GM18507 (cell line): ENCODE measurements around the gene DAB2IP.
"Not testable (repeated sequence)": the region's sequence is repeated elsewhere in the genome, so short reads cannot be mapped to it uniquely, and the experiment has no call there.

Experiments
- DNase-seq: peaks from one replicate; pipeline ENCODE4 v3.0.0; 2011; ENCODE audit warnings: low read depth; ENCODE audit not compliant: insufficient read length; ENCODE audit errors: extremely low spot score
- FAIRE-seq: peaks from 2 replicates; lab custom pipeline; 2011; peaks lifted over from hg19 to GRCh38; lab: Jason Lieb, UNC

The DAB2IP gene

DNA sequence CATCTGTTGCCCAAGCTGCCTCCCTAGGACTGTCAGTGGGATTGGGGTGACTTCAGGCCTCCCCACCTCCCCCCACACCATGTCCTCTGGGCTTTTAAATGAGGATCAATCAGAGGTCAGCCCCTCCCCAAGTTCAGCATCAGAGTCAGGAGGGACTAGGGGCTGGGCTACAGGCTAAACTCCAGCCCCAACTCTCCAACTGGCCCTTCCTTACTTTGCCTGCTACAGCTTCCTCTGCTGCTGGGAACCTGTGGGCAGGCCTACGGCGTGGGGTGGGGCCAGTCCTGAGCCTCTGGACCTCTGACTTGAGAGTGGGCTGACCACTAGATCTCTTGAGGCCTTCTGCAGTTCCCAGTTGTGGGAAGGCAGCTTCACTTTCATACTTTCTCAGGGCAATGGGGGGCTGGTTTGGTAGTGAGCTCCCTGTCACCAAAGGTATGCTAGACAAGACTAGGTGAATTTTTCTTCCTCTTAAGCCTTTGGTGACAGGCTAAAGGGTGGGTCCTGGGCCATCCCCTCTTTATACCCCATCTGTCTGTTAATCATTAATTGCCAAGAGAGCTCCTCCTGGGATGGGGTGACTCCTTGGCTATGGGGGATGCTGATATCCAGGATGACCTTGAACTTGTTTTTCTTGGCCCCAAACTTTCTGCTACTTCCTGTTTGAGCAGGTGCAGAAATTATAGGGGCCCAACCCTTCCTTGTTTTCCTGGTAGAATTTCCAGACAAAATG, 10.8 kb upstream of the DAB2IP start:
- FAIRE-seq (no peak), DNase-seq (no peak)

GRCh38 chr9:121641224-121641611, 10.2 kb upstream of the DAB2IP start:
- no peak for DNase-seq
- no peak for FAIRE-seq

DNA sequence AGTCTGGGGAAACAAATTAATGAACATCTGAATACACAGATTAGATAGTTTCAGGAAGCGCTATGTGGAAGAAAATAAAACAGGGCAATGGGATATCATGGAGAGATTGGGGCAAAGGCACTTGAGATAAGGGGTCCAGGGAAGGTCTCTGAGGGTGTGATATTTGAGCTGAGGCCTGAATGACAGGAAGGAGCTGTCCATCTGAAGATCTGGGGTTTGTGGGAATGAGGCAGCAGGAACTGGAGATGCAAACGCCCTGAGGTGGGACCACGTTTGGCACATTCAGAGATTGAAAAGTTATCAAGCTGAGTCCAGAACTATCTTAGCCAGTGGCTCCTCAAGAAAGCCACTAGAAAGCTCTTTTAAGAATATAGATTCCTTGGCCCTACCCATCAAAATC, 8.7 kb upstream of the DAB2IP start:
- DNase-seq (no peak), FAIRE-seq (no peak)

DNA sequence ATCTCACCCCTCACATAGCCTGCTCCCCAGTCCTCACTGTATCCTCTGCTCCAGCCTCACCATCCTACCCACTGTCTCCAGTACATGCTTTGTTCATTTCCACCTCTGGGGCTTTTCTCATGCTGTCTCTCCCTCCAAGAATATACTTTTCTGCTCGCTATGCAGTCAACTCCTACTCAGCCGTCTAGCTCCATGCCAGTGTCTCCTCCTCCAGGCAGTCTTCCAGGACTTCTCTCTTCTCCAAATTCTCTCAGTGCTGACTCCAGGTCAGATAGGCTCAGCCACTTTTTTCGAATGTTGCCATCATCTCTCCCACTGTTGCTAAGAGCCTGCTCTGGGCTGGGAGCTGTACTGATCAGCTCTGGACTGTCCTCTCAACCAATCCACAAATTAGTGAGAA, 8.0 kb upstream of the DAB2IP start:
- FAIRE-seq (no peak), DNase-seq (no peak)

- not testable (repeated sequence) for FAIRE-seq, DNase-seq
Measured at GRCh38 chr9:121644040-121644439, 7.4 kb upstream of the DAB2IP start.

- DNase-seq (no peak), FAIRE-seq (no peak)
Measured at GRCh38 chr9:121645003-121645402, 6.4 kb upstream of the DAB2IP start.

DNA sequence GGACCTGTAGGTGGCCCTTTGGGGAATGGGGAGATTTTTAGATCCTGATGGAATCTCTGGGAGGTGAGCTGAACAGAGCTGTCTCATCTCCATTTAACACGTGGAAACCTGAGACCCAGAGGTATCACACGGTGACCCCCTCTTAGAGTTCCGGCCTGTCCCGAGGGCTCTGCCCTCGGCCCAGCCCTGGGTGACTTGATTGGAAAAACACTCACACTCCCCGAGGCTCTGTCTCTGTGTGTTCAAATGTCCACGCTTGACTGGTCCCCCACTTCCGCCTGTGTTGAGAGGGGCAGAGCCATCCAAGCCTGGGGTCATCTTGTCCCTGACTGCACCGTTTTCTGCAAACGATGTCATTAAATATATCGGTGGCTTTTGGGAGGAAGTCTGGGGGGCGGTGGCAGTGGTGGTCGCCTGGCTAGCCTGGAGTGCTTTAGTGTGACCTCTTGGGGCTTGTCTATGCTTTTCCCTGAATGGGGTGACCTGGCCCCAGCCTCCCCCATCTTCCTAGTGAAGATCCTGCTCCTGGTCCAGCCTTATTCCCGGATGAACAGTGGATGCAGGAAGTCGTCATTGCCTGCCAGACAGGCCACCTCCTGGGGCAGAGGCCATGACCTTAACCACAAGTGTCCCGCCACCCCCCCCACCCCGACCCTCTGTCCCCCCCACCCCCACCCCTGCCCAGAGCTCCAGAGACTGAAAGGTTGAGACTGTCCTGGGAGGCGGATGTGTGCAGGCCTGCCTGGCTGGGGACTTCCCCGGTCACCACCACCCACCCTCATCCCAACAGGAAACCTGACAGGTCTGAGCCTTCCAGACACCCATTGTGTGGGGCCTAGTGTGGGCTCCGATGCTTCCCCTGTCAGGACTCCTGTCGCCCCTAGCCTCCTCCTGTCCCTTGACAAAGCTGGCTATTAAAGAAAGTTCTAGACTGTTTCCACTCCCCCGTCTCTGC, 5.3 kb upstream of the DAB2IP start:
- DNase-seq (no peak), FAIRE-seq (no peak)

DNA sequence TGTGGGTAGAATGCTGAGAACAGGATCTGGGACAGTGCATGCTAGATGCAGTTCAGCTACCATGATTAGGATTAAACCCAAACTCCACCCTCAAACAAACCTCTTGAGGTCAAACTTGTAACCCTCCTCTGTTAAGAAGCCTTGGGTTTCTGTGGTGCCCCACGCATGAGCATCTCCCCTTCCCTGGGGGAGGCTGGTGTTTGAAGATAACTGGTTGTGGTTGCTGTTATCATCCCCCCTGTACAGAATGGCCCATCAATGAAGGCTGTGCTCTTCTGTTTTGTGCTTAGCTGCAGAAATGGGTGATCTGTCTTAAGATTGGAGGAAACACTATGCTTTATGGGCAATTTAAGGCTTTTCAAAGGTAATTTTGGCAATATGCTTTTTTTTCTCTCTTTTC, 4.4 kb upstream of the DAB2IP start:
- DNase-seq (no peak), FAIRE-seq (no peak)

GRCh38 chr9:121648172-121648571, 3.3 kb upstream of the DAB2IP start:
- FAIRE-seq (no peak), DNase-seq (no peak)

GRCh38 chr9:121648799-121649198, 2.6 kb upstream of the DAB2IP start:
- no peak for FAIRE-seq
- DNase-seq: no peak

GRCh38 chr9:121649476-121650216, 1.8 kb upstream of the DAB2IP start:
- FAIRE-seq (no peak), DNase-seq (no peak)

- FAIRE-seq: no peak
Measured at GRCh38 chr9:121650217-121651007, 1.0 kb upstream of the DAB2IP start.

GRCh38 chr9:121651008-121651294, 483 bp upstream of the DAB2IP start:
- DNase-seq (no peak), FAIRE-seq (no peak)

More at GRCh38 chr9:121650217-121651007, 1.0 kb upstream of the DAB2IP start:
- DNase-seq: no peak

GRCh38 chr9:121652021-121652837, 795 bp downstream of the DAB2IP start:
- no peak for FAIRE-seq
- no peak for DNase-seq

GRCh38 chr9:121652838-121653231, 1.4 kb downstream of the DAB2IP start:
- no peak for DNase-seq
- FAIRE-seq: no peak

DNA sequence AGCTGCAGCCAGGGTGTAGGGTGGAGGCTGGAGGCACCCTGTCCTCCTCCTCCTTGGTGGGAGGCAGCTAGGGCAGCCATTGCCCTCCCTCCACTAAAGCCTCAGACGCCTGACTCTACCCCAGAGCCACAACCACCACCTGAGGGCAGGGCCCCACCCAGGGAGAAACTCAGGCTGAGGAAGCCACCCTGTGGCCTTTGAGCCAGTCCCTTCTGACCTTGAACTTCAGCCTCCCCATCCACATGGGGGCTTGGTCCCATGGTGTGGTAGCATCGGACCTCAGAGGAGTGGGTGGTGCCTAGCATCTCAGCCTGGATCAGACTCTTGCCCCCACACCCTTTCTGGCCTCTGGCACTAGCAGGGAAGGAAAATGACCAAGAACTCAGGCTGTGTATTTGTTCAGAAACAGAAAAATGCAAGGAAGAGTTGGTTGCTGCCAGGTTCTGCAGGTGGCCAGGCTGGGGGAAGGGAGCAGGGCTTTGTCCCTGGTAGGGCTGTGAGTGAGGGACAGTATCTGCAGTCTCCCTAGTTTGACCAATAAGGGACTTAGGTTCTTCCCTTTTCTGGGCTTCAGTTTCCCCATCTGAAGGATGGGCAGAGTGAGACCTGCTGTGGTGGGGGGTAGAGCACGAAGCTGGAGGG, 3.2 kb downstream of the DAB2IP start:
- FAIRE-seq (no peak), DNase-seq (no peak)

GRCh38 chr9:121655231-121655755, 3.9 kb downstream of the DAB2IP start:
- FAIRE-seq: no peak
- DNase-seq: no peak

- DNase-seq (no peak), FAIRE-seq (no peak)
Measured at GRCh38 chr9:121656941-121657470, 5.6 kb downstream of the DAB2IP start.
